Pericardium fibroblast (primary cell): Measurements from ENCODE around the gene SPATA16. TPM values are rescaled to one million over a fixed set of nuclear protein-coding genes. Genes with fewer than 3 reads are reported as not detected.

Experiments
- total RNA-seq: library from RNA; depleted of rRNA; stranded (reverse); fragments of >200 nt; gene quantifications from 2 replicates; pipeline ENCODE4 v1.2.3, GENCODE V29; 2015

SPATA16 gene
- not detected in 2 replicates for total RNA-seq

GRCh38 chr3:173140986-173141385 lies at the start of gene SPATA16:
Gene SPATA16, minus strand, starts transcription at chr3:173141235. Its CDS starts 23,504 bp downstream, at chr3:173117731.

